ENCODE measurements around the gene TPR. TPM values are rescaled to one million over a fixed set of nuclear protein-coding genes. Genes with fewer than 3 reads are reported as not detected.

The TPR gene
- 45.7 to 51.6 TPM (median 49.3 TPM) in 5 replicates for total RNA-seq (2022; extraction: Qiagen RNA extraction; ENCODE audit: low read depth)

DNA sequence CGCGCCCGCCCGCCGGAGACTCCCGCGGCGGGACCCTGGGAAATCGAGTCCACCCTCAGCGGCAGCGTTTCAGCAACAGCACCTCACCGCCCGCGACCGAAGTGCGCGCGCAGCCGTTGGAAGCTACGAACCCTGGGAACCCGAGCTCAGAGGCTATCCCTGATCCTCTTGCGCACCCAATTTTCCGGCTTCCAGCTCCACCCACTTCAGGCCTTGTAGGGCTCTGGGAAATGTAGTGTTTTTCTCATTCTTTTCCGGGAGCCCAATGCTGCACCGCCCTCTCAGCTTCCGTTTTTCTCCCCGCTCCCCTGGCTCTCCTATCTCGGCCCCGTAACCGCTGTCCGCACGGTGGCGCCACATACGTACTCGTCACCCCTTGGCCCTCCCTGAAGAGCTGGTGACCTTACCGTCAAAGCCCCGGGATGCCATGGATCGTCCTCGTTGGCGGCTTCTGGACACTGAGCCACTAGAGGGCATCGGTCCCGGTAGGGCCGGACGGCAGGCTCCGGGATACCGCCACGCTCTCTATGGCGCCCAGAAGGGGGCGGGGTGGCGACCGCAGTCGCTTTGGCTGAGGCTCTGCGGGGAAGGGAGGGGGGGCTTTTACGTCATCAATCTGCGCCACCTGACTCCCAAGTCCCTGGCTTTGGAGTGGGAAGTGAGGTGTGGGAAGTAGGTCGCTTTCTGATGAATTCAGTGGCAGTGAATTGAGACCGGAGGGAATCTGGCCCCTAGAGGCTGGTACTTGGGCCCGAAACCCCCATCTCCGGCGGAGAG lies at the start of gene TPR, which contains the start of gene ODR4:
Gene TPR, minus strand, starts transcription at position 102 of the 777 bp plus-strand sequence. CDS start 225 bp downstream, outside the sequence.
Gene ODR4, plus strand, starts transcription at position 687 of the 777 bp plus-strand sequence. CDS start 3,948 bp downstream, outside the sequence.

DNA sequence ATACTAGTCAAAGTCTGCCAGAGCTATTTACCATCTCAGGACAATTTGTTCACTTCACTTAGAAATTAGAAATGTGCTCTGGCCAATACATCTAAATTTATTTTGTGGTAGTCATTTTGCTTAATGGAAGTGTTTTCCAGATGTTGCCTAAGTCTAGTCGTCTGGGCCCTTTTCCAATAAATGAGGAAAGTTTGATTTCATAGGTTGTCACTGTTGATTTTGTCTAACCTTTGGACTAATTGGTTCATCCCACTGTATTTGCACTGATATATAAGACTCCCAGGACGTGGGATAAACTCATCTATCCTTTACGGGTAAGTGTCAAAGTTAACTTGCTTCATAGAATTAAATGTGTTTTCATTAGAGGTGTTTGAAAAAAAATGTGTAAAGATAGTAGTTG lies 79.1 kb downstream of the TPR start, which contains the start of gene PRG4:
Gene PRG4, plus strand, starts transcription at position 300 of the 400 bp plus-strand sequence.

Other genes starting within 250 kb of the TPR start
- gene PRG4, start 79.0 kb downstream of the TPR start, total RNA-seq (2022; extraction: Qiagen RNA extraction; ENCODE audit: low read depth) = 0.06 to 0.14 TPM (median 0.08 TPM) in 5 replicates
- gene ODR4, start 585 bp upstream of the TPR start, total RNA-seq (2022; extraction: Qiagen RNA extraction; ENCODE audit: low read depth) = 15.7 to 20.0 TPM (median 17.8 TPM) in 5 replicates
- not detected in 5 replicates for gene PDC, start 85.9 kb upstream of the TPR start, total RNA-seq (2022; extraction: Qiagen RNA extraction; ENCODE audit: low read depth)